NOMO-1 treated with dmso at 0.1 percent for 144 hours (cell line): Measurements from ENCODE around the gene CPEB4.

Experiments used
- DNase-seq: peaks from one replicate; lab custom pipeline; 2025; ENCODE audit not compliant: unreplicated experiment; lab: John Stamatoyannopoulos, UW

Gene CPEB4

DNA sequence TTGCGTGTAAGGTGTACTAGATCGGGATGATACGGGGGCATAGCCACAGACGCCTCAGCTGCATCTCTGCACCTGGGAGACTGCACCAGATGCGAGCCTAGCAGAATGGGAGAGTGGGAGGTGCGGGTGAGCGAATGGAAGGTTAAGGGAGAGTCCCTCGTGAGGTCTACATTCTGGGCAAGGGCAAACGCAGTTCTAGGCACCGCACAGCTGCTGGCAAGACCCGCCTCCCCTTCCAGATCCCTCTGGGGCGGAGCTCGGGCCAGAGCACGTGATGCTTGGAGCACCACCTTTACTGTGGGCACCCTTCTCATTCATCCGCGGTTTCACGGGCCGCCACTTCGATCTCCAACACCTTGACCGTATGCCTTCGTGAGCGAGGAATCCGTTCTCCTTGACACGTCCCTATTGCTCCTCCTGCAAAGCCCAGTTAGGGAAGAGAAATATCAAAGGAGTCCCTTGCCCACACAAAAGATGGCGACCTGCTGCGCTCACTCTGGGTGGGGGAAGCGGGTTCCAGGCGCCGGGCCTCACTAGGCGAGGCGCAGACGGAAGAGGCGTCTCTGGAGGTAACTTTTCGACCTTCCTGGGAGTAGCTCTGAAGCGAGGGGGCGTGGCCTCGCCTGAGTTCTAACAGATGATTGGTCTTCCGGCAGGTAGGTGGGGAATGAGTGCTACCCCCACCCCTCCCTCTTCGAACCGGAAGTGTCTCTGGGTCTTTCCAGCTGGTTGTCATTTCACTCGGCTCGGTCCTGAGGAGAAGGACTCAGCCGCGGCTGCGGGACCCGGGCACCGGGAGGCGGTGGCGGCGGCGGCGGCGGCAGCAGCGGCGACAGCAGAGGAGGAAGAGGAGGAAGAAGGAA, at the start of gene CPEB4:
CPEB4 (plus strand) TSS at position 740 of the 863 bp plus-strand sequence. CDS start 1,385 bp downstream, outside the sequence.
- DNase-seq: peak; percentile 96

DNA sequence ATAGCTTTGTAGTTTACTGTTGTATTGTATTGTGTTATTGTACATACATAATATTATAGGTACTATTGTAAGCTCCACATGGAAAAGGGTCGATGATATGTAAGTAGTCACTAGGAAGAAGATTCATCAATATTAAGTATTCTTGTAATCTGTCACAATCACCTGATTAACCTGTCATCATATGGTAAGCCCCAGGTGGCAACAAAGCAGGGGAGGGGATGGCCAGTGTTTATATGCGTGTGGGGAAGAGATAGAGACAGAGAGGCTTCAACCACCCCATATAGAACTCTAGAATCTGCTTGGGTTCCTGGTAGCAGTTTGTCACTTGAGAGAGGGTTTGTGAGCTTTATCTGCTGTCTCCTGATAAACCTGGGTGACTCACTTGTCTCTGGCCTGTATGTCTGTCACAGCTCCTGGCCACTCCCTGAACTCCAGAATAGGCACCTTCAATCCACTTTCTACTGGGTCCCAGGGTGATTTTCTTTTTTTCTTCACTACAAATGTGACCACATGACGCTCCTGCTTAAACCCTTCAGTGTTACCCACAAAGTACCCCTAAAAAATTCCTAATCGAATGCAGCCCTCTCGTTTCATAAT, 48.9 kb upstream of the CPEB4 start:
- DNase-seq: no peak

DNA sequence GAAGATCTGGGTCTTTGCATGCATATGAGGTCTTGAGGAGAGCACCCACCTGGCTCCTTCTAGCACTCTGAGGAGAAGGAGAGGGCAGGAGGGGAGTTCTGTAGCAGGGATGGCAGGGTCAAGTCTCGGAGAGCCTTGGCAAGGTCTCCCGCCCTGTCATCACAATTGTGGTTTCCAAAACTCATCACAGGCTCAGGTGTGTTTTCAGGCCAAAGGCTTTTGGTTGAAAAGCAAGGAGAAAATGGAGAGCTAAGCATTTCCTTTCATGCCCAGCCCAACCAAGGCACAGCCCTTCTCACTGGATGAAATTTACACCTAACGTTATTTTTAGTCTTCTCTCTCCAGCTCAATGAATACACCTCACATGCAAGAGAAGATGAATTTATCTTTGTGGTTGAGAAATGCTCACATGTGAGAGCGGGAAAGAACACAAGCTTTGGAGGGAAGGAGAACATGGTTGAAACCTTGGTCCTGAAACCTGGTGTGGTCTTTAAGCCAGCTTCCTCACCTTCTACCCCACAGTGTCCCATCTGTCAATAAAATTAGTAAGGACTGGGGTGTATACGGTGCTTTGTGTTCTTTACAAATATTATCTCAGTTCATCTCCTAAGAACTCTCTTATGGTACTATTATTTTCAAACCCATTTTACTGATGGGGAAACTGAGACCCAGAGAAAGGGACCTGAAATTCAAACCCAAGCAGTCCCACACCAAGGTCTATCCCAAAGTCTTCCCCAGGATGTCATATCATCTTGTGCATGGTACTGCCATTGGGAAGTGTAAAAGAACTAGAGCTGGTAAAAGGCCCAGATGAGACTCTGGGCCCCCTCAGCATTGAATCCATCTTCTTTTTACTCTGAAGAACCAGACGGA, 47.8 kb upstream of the CPEB4 start:
- DNase-seq: no peak

DNA sequence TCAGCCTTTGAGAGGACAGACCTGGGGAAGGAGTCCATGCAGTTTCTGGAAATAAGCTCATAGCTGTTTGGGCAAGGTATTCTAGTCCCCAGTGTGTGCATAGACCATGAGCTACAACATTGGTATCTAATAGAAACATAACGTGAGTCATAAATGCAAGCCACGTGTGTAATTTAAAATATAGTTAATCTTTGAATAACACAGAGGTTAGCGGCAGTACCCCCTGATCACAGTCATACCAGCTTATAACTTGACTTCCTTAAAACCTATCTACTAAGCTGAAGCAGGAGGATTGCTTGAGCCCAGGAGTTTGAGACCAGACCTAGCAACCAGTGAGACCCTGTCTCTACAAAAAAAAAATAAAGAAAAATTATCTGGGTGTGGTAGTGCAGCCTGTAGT, 46.4 kb upstream of the CPEB4 start:
- no peak for DNase-seq

DNA sequence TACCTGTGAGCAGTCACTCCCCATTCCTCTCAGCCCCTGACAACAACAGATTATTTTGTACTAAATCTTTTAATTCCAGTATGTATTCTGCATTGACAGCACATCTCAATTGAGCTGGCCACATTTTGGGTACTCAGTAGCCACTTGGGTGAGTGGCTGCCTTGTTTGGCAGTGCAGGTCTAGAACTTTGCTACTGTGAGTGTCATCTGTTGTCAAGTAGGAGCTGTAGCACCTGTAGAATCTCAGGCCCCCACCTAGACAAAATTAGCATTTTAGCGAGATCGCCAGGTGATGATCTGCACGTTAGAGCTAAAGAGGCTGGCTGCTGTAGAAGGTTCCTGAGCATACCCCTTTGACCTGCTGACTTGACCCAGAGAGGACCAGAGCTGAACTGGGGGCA, 44.4 kb upstream of the CPEB4 start:
- DNase-seq: no peak

DNA sequence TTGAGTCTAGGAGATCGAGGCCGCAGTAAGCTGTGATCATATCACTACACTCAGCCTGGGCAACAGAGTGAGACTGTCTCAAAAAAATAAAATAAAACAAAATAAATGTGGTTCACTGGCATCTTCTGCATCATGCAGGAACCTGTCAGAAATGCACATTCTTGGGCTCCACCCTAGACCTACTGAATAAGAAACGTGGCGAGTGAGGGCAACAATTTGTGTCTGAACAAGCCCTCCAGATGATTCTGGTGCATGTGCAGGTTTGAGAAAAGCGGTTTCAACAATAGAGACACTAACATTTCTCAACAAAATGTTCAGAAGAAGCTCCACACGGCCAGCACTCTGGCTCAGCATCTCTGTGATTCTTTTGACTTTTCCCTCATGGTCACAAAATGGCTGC, 42.8 kb upstream of the CPEB4 start:
- no peak for DNase-seq

DNA sequence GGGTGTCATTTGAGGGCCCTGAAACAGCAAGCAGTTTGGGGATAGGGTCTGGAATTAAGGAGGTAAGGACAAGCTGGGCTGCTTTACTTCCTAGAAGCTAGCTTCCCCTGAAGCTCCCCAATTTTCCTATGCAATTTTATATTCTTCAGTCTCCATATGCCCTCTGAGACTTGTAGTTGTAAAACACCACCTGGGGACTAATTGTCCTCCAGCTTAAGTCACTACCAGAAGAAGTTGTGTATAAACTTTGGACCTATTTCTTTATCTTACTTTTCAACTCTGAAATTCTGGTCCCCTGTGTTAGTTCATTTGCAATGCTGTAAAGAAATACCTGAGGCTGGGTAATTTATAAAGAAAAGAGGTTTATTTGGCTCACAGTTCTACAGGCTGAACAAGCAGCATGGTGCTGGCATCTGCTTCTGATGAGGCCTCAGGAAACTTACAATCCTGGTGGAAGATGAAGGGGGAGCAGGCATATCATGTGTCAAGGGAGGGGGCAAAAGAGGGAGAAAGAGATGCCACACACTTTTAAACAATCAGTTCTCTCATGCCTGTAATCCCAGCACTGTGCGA, 41.1 kb upstream of the CPEB4 start:
- no peak for DNase-seq

DNA sequence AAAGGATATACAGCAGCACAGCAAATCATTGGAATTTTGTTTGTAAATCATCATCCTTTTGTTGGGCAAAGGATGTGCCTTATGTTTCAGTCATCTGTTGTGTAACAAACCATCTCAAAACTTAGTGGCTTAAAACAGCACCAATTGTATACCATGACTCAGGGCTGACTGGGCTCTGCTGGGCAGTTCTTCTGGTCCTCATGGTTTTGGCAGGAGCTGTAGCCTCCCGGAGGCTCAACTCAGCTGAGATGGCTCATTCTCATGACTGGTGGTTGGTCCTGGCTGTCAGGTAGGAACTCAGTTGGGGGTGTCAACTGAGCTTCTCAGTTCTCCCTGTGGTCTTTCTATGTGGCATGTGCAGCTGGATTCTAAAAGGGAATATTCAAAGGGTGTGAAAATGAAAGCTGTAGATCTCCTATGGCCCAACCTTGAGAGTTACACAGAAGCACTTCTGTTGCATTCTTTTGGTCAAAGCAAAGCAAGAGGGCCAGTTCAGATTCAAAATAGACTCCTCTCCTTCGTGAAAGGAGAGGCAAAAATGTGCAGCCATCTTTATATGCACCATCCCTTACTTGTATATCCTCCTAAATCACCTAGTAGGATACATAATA, 39.1 kb upstream of the CPEB4 start:
- DNase-seq: no peak

DNA sequence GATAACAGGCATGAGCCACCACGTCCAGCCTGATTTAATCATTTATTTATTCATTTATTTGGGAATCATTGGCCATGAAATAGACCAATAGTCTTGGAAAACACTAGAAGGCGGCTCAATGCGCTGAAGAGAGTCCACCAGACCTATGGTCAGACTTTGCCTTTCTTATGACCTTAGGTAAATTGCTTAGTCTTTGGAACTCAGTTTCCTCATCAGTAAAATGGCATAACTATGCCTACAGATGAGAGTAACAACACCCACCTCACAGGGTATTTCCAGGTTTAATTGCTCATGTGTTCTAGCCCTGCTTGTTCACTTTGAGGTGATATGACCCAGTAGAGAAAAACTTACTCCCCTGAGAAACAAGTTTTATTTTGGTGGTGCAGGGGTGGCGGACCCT, 38.2 kb upstream of the CPEB4 start:
- no peak for DNase-seq

DNA sequence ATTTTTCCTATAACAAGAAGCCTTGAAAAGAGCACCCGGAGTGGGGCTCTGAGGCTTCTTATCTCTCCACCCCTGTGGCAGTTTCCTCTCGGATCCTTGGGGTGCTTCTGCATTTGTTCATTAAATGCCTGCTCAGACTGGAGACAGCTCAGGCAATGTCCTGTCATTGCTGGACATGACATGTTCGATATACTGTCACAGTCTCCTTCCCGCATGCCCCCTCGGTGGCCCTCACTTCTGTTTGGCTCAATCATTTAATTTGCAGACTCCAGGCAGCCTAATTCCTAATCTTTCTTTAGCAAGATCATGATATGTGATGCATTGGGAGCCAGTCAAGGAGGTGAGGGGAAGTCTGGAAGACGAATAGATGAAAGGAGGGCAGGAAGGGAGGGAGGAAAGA, 37.5 kb upstream of the CPEB4 start:
- no peak for DNase-seq

DNA sequence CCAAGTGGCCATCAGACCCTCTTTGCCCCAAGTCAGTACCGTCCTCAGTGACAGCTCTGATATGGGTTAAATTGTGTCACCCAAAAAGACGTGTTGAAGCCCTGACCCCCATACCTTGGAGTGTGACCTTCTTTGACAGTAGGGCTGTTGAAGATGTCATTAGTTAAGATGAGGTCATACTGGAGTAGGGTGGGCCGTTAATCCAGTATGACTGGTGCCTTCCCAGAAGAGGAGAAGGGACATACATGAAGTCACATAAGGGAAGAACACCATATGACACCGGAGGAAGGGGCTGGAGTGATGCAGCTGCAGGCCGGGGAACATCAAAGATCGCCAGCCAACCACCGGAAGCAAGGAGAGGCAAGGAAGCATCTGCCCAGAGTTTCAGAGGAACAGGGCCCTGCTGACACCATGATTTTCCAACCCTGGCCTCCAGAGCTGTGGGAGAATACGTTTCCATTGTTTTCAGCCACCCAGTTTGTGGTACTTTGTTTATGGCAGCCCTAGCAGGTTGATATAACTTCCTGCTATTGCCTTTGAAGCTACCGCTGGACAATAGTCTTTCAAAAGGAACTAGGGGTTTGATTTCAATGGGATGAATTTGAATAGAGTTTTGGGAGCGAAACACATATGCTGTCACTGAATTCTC, 36.4 kb upstream of the CPEB4 start:
- no peak for DNase-seq

DNA sequence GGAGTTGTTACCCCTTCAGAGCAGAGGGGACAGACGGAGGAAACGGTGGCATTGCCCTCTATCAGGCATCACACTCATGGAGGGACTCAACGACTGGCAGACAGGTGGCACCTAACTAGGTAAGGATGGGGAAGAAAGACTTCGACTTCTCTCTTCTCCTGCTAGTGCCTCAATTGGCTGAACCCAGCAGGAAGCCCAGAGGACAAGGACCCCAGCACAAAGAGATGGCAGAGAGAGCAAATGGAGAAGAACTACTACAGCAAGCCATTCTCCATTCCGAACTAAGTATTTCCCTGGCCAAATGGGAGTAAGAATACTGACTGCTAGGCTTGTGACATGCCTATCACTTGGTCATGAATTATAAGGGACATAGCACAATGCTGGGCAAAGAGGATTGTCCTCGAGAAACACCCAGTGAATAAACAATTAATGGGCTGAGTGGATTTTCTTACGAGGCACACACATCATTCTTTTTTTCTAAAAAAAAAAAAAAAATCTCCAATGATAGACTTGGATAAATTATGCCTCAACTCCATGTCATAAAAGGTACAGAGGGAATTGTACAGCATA, 35.3 kb upstream of the CPEB4 start:
- no peak for DNase-seq

DNA sequence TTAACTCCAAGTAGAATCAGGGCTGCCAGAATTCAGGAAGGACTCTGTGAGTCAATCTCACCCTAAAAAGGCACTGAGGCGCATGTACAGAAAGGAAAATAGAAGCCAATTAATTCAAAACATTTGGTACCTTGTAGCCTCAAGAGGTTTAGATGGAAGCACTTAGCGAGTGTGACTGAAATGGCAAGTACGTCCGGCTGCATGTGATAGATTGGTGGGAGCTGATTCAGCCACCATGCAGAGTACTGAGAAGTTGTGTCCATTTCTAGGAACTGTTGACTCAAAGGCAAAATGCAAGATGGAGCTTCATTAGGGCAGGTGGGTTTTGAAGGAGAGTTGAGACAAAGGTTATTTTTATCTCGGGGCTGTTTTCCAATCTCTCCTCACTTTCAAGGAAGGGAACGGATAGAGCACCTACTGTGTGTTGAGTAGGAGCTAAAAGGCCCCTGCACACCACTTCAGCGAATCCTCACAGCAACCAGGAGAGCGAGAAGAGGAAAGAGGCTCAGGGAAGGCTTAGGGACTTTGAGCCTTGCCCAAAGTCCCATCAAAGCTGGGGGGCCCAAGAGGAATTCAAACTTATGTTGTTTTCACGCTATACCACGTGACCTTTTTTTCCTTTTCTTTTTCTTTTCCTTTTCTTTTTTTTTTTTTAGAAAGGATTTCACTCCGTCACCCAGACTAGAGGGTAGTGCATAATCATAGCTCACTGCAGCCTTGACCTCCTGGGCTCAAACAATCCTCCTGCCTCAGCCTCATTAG, 34.6 kb upstream of the CPEB4 start:
- DNase-seq: no peak

DNA sequence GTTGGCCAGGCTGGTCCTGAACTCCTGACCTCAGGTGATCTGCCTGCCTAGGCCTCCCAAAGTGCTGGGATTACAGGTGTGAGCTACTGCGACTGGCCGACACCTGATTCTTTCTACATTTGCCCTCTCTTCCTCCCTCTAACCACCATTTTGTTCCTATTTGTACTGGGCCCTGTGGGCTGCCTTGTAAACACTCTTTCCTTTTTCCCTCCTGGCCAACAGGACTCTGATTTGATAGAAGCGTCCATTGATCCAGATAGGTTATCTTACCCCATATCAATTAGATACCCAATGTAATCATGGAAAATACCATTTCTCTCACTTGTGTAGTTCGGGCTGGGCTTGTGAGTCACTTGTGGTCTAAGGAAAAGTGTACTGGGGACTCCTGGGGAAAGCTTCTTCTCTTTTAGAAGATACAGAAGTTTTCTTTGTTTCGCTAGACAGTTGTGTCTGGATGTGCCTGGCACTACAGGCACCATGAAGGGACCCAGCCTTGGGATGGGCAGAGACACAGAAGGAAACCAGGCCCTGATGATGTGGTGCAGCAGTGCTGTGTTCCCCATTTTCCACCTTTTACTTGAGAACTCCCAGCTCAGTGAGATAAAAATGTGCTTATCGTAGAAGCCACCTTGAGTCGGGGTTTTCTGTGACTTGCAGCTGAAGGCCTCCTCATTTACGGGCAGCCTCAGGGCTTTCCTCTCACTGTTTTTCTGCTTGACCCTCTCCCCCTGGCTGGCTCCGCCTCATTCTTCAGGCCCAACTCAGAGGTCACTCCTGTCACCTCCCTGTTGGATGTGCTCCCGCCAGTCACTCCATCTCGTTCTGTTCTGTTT, 32.8 kb upstream of the CPEB4 start:
- no peak for DNase-seq

DNA sequence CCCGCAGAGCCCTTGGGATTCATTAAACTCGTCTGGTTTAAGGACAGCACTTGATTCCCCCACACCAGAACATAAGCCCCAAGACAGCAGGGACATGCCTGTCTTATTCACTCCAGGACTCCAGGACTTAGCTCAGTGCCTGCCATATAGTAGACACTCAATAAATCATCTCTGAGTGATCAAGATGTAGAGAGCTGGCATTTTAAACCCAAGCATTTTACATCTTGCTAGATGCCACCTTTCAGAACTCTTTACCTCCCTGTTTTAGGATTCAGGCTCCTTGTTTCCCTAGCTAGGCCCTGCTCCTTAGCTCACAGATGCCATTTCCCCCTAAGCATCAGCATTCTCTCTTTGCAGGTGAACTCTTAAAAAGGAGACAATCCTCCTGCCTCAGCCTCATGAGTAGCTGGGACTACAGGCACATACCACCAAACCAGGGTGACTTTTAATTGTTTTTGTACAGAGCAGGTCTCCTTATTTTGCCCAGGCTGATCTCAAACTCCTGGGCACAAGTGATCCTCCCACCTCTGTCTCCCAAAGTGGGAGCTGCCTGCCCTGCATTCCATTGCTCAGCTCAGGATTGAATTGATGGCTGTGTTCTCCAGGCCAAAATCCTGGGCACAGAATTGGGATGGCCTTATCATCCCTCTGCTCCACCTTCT, 32.0 kb upstream of the CPEB4 start:
- no peak for DNase-seq

DNA sequence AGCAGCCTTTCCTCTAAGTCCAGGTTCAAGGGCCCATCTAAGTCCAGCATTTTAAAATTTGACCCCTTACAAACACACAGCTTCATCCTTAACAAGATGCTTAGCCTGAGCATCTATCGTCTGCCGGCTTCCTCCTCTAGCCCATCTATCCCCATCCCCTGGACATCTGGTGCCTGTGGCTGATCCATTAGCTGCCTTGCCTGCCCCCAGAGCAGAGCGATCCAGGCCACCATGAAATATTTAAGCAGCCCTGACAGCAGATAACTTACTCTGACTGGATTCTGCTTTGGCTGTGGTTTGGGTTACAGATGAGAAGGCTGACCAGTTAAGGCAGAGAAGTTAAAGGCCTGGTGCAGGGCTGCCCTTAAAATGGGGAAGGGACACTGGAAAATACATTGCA, 30.9 kb upstream of the CPEB4 start:
- no peak for DNase-seq

DNA sequence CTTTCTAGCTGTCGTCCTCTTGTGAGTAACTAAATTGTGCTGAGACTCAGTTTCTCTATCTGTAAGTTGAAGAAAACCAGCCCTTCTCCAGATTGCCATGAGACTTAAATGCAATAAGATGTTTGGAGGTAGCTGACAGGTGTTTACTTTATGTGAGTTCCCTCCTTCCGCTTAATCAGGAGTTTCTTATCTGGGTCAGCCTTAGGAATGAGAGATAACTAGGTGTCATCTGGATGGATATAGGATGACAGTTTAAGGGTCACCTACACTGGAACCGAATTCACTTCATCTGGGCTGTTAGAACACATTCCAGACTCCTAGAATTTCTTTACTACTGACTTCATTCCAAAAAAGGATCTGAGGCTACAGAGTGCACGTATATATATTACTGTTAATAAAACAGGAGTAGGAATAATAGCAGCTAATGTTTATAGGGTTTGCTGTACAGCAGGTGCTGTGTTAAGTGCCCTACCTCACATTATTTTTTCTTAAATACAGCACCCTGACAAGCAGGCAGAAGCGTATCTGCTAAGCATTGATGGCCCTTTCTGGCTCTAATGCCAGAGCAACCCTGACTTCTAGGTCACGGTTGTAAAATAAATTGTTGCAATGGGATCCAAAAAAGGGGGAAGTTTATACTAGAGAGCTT, 30.0 kb upstream of the CPEB4 start:
- no peak for DNase-seq
